IMR-90 (cell line): ENCODE measurements around the gene HOXD8. TPM values are rescaled to one million over a fixed set of nuclear protein-coding genes. Genes with fewer than 3 reads are reported as not detected.

Experiments
- ATAC-seq: fragments of 200-7000 bp; cut with Tn5 transposase; 2 replicates; pipeline ENCODE4 v1.9.1; 2020; ENCODE audit warnings: low read depth, mild to moderate bottlenecking, moderate library complexity
- BruUV-seq: library from RNA; stranded (reverse); fragments of 400-500 nt; replicated peaks from 2 replicates; lab custom pipeline; 2021; lab: Mats Ljungman, UMichigan
- CTCF ChIA-PET: fragments of 300-600 bp; formaldehyde crosslinking; extraction: SDS; loops from one replicate; lab custom pipeline; 2021; ENCODE audit warnings: antibody characterized with exemption; lab: Yijun Ruan, JAX
- POLR2A ChIA-PET: fragments of 300-600 bp; sonication (Branson Sonifier 250); formaldehyde crosslinking; loops from one replicate; lab custom pipeline; 2022; ENCODE audit warnings: antibody characterized with exemption; ENCODE audit not compliant: unreplicated experiment; lab: Charles Lee
- DNase-seq: peaks from one replicate; pipeline ENCODE4 v3.0.0; 2013
- H2AFZ ChIP-seq: replicated peaks from 2 replicates; pipeline ENCODE3; 2013; ENCODE audit warnings: low read length, mild to moderate bottlenecking; ENCODE audit not compliant: poor library complexity
- H2AK5ac ChIP-seq: 2 replicates; pipeline ENCODE4 v1.6.1; 2013; ENCODE audit warnings: low read depth, low read length, inconsistent platforms
- H2AK9ac ChIP-seq: replicated peaks from 2 replicates; pipeline ENCODE3; 2013; ENCODE audit warnings: mild to moderate bottlenecking, low read depth, low read length, moderate library complexity; ENCODE audit not compliant: poor library complexity
- H2BK120ac ChIP-seq: 2 replicates; pipeline ENCODE4 v1.6.1; 2013; ENCODE audit warnings: low read depth, low read length, inconsistent platforms
- H2BK15ac ChIP-seq: 3 replicates; pipeline ENCODE4 v1.6.1; 2013; ENCODE audit warnings: low read depth, low read length, inconsistent platforms
- H2BK20ac ChIP-seq: 2 replicates; pipeline ENCODE4 v1.6.1; 2013; ENCODE audit warnings: low read depth, mild to moderate bottlenecking, inconsistent platforms, low read length, moderate library complexity
- H2BK5ac ChIP-seq: 2 replicates; pipeline ENCODE4 v1.6.1; 2013; ENCODE audit warnings: mild to moderate bottlenecking, low read depth, low read length, inconsistent platforms; ENCODE audit not compliant: poor library complexity, severe bottlenecking
- H3K14ac ChIP-seq: replicated peaks from 2 replicates; pipeline ENCODE4 v1.6.1; 2013; ENCODE audit warnings: low read depth, low read length, inconsistent platforms
- H3K18ac ChIP-seq: 2 replicates; pipeline ENCODE4 v1.6.1; 2013; ENCODE audit warnings: low read depth, low read length, control low read depth
- H3K23ac ChIP-seq: 2 replicates; pipeline ENCODE4 v1.6.1; 2013; ENCODE audit warnings: low read depth, low read length, inconsistent platforms
- H3K27ac ChIP-seq: 2 replicates; pipeline ENCODE4 v1.5.1; 2013; ENCODE audit warnings: mild to moderate bottlenecking, control low read depth, low read length; ENCODE audit not compliant: insufficient read depth
- H3K27me3 ChIP-seq: 2 replicates; pipeline ENCODE4 v1.6.1; 2013; ENCODE audit warnings: low read length; ENCODE audit not compliant: control insufficient read depth, insufficient read depth
- H3K36me3 ChIP-seq: 2 replicates; pipeline ENCODE4 v1.6.1; 2013; ENCODE audit warnings: low read length, mixed read lengths; ENCODE audit not compliant: control insufficient read depth, insufficient read depth
- H3K4ac ChIP-seq: 2 replicates; pipeline ENCODE4 v1.6.1; 2013; ENCODE audit warnings: low read depth, low read length, inconsistent platforms
- H3K4me1 ChIP-seq: 2 replicates; pipeline ENCODE4 v1.6.1; 2013; ENCODE audit warnings: low read length, mixed read lengths; ENCODE audit not compliant: control insufficient read depth, insufficient read depth
- H3K4me2 ChIP-seq: 2 replicates; pipeline ENCODE4 v1.6.1; 2013; ENCODE audit warnings: low read depth, mild to moderate bottlenecking, control low read depth, low read length, moderate library complexity
- H3K4me3 ChIP-seq: 2 replicates; pipeline ENCODE4 v1.5.1; 2013; ENCODE audit warnings: low read depth, mild to moderate bottlenecking, control low read depth, low read length, moderate library complexity; ENCODE audit not compliant: insufficient read depth
- H3K56ac ChIP-seq: 2 replicates; pipeline ENCODE4 v1.6.1; 2013; ENCODE audit warnings: low read length, inconsistent platforms; ENCODE audit not compliant: insufficient read depth; ENCODE audit errors: extremely low read depth
- H3K79me1 ChIP-seq, 2 experiments: 2 replicates each; pipeline ENCODE4 v1.6.1; 2013; ENCODE audit warnings: low read length in 2 of 2, inconsistent platforms in 1 of 2, low read depth in 1 of 2
- H3K9ac ChIP-seq: 2 replicates; pipeline ENCODE4 v1.6.1; 2013; ENCODE audit warnings: low read depth, low read length, control low read depth
- H3K9me1 ChIP-seq: 2 replicates; pipeline ENCODE4 v1.6.1; 2013; ENCODE audit warnings: low read length, inconsistent platforms; ENCODE audit not compliant: insufficient read depth
- H3K9me3 ChIP-seq: 2 replicates; pipeline ENCODE4 v1.6.1; 2013; ENCODE audit warnings: low read length; ENCODE audit not compliant: control insufficient read depth, insufficient read depth
- H4K20me1 ChIP-seq: 2 replicates; pipeline ENCODE4 v1.6.1; 2013; ENCODE audit warnings: low read length, inconsistent platforms; ENCODE audit not compliant: insufficient read depth
- H4K5ac ChIP-seq: 2 replicates; pipeline ENCODE4 v1.6.1; 2013; ENCODE audit warnings: mild to moderate bottlenecking, low read depth, low read length, control low read depth
- H4K8ac ChIP-seq, 2 experiments: 2 replicates each; pipeline ENCODE4 v1.6.1; 2013; ENCODE audit warnings: low read depth in 2 of 2, low read length in 2 of 2, control low read depth in 1 of 2, inconsistent platforms in 1 of 2
- H4K91ac ChIP-seq: 2 replicates; pipeline ENCODE4 v1.6.1; 2013; ENCODE audit warnings: low read depth, low read length, inconsistent platforms; ENCODE audit not compliant: insufficient read depth
- BHLHE40 ChIP-seq: fragments of 150-350 bp; IDR thresholded peaks from 2 replicates; pipeline ENCODE4 v1.6.1; 2016; ENCODE audit warnings: mild to moderate bottlenecking, low read depth, low read length
- CEBPB ChIP-seq: IDR thresholded peaks from 2 replicates; pipeline ENCODE4 v1.6.1; 2012; ENCODE audit warnings: low read depth, low read length, improper control_type of control experiment
- CHD1 ChIP-seq: IDR thresholded peaks from 2 replicates; pipeline ENCODE4 v1.6.1; 2012; ENCODE audit warnings: low read depth, low read length, improper control_type of control experiment
- CTCF ChIP-seq: conservative IDR thresholded peaks from 2 replicates; pipeline ENCODE4 v1.5.1; 2012; ENCODE audit warnings: mild to moderate bottlenecking, low read depth, low read length, improper control_type of control experiment
- FOS ChIP-seq: fragments of 150-350 bp; IDR thresholded peaks from 2 replicates; pipeline ENCODE4 v1.6.1; 2016; ENCODE audit warnings: low read depth, low read length
- MAFK ChIP-seq: IDR thresholded peaks from 2 replicates; pipeline ENCODE4 v1.6.1; 2012; ENCODE audit warnings: low read depth, low read length, improper control_type of control experiment
- MAZ ChIP-seq: IDR thresholded peaks from 2 replicates; pipeline ENCODE4 v1.6.1; 2012; ENCODE audit warnings: low read depth, mild to moderate bottlenecking, low read length, improper control_type of control experiment, moderate library complexity, borderline replicate concordance
- MXI1 ChIP-seq: IDR thresholded peaks from 2 replicates; pipeline ENCODE4 v1.6.1; 2012; ENCODE audit warnings: low read depth, mild to moderate bottlenecking, low read length, moderate library complexity, borderline replicate concordance
- NFE2L2 ChIP-seq: fragments of 150-350 bp; IDR thresholded peaks from 2 replicates; pipeline ENCODE4 v1.6.1; 2016; ENCODE audit warnings: low read depth, mild to moderate bottlenecking, low read length
- POLR2A ChIP-seq: IDR thresholded peaks from 2 replicates; pipeline ENCODE4 v1.6.1; 2012; ENCODE audit warnings: mild to moderate bottlenecking, low read depth, low read length
- RAD21 ChIP-seq: IDR thresholded peaks from 2 replicates; pipeline ENCODE4 v1.6.1; 2012; ENCODE audit warnings: low read length, improper control_type of control experiment
- RCOR1 ChIP-seq: IDR thresholded peaks from 2 replicates; pipeline ENCODE4 v1.6.1; 2012; ENCODE audit warnings: mild to moderate bottlenecking, low read length, improper control_type of control experiment; ENCODE audit not compliant: insufficient replicate concordance
- RFX5 ChIP-seq: IDR thresholded peaks from 2 replicates; pipeline ENCODE4 v1.8.0; 2012; ENCODE audit warnings: low read depth, mild to moderate bottlenecking, low read length, moderate library complexity
- SMC3 ChIP-seq: fragments of 150-350 bp; IDR thresholded peaks from 2 replicates; pipeline ENCODE4 v1.6.1; 2016; ENCODE audit warnings: low read depth, mild to moderate bottlenecking, antibody characterized with exemption, low read length, moderate library complexity
- USF2 ChIP-seq: fragments of 150-350 bp; IDR thresholded peaks from 2 replicates; pipeline ENCODE4 v1.6.1; 2017; ENCODE audit warnings: mild to moderate bottlenecking, antibody characterized with exemption, low read length, low read depth
- WGBS, 2 experiments: methylation state at CpG; one replicate each; pipeline versions ENCODE4 v1.1.5 to v1.1.7; 2013; ENCODE audit warnings: missing lambda C conversion rate in 2 of 2; ENCODE audit not compliant: insufficient read length in 1 of 2; ENCODE audit errors: extremely low coverage in 2 of 2; 5-methylcytosine and 5-hydroxymethylcytosine counted together
- dilution Hi-C: fragments of 300-500 bp; cut with HindIII; formaldehyde crosslinking; loops from one replicate; pipeline ENCODE4 v1.14.3; 2018; ENCODE audit warnings: low sequenced_read_pairs; ENCODE audit not compliant: unreplicated experiment
- in situ Hi-C: fragments of 300-500 bp; cut with MboI; formaldehyde crosslinking; loops from 3 replicates; pipeline ENCODE4 v1.14.3; 2019; ENCODE audit warnings: low sequenced_read_pairs, inconsistent platforms, mixed read lengths
- intact Hi-C: fragments of 100-400 bp; cut with micrococcal nuclease; formaldehyde crosslinking; loops from 2 replicates; pipeline ENCODE4 v1.10.0; 2022
- polyA plus RNA-seq, 3 experiments: library from polyadenylated mRNA; depleted of rRNA; stranded (reverse); fragments of >200 nt; gene quantifications; 2 replicates each; pipeline ENCODE4 v1.2.3, GENCODE V29; 2012; ENCODE audit warnings: low replicate concordance in 1 of 3
- total RNA-seq: library from RNA; depleted of rRNA; stranded (reverse); fragments of >200 nt; gene quantifications from 2 replicates; pipeline ENCODE4 v1.2.3, GENCODE V29; 2012

HOXD8 gene
- total and polyA plus RNA-seq, 2 of the 4 experiments (the other 2 are of a cell fraction): not detected

- no peak overlapping the region for H3K4ac ChIP-seq
- no peak overlapping the region for H2BK5ac ChIP-seq
- peaks cover 10% of the 10 kb centered on the region for H3K9me3 ChIP-seq
- H3K27ac ChIP-seq: no peak overlapping the region
- H3K36me3 ChIP-seq: no peaks in the 10 kb centered on the region
- WGBS, 2 experiments: 0% methylated on average over 3 of the region's 60 CpGs; no CpG with 5 or more reads in 1 of the 2 experiments
- no TSS peak for BruUV-seq
- in situ Hi-C loops (no loop called here), intact Hi-C loops (no loop called here), dilution Hi-C loops (no loop called here)
- H2BK120ac ChIP-seq: no peak overlapping the region
- H3K79me1 ChIP-seq: no peaks in the 10 kb centered on the region
- H3K9me1 ChIP-seq: no peaks in the 10 kb centered on the region
- H4K8ac ChIP-seq: no peak overlapping the region
- H3K14ac ChIP-seq: no peak overlapping the region
- CTCF ChIA-PET: interaction anchor here (0.7 kb wide), 1 partner anchor 182 kb away, joined by 3 read pairs; no protein-coding TSS in a partner anchor
- no peak overlapping the region for H3K9ac ChIP-seq
- no peak overlapping the region for H2BK15ac ChIP-seq
- POLR2A ChIA-PET: no interaction called here
- H4K91ac ChIP-seq: no peak overlapping the region
- no peak overlapping the region for H3K4me3 ChIP-seq
- ATAC-seq: no peak
- no peaks in the 10 kb centered on the region for H4K20me1 ChIP-seq
- no peaks in the 10 kb centered on the region for H3K4me1 ChIP-seq
- H2BK20ac ChIP-seq: no peak overlapping the region
- H3K18ac ChIP-seq: no peak overlapping the region
- no peak for DNase-seq
- H3K23ac ChIP-seq: no peak overlapping the region
- H2AK5ac ChIP-seq: no peak overlapping the region
- H3K27me3 ChIP-seq: peaks cover 68% of the 10 kb centered on the region
- H3K56ac ChIP-seq: no peak overlapping the region
- H2AFZ ChIP-seq: peak overlapping the region; percentile 44
- H3K4me2 ChIP-seq: no peak overlapping the region
- no peak overlapping the region for H2AK9ac ChIP-seq
- no peak overlapping the region for H4K5ac ChIP-seq
- TF ChIP-seq POLR2A: no peak
- TF ChIP-seq MAFK: no peak
- no peak for TF ChIP-seq RAD21
- no peak for TF ChIP-seq RCOR1
- no peak for TF ChIP-seq CHD1
- no peak for TF ChIP-seq BHLHE40
- TF ChIP-seq MXI1: no peak
- TF ChIP-seq FOS: no peak
- TF ChIP-seq NFE2L2: no peak
- TF ChIP-seq SMC3: no peak
- no peak for TF ChIP-seq CEBPB
- no peak for TF ChIP-seq RFX5
- no peak for TF ChIP-seq MAZ
- TF ChIP-seq CTCF: no peak
- TF ChIP-seq USF2: no peak
Measured at GRCh38 chr2:176172007-176172894, 42.7 kb downstream of the HOXD8 start.
